HG02759 (cell line): ENCODE data around the gene ALG10B.

Source experiments
- ATAC-seq: cut with Tn5 transposase; IDR thresholded peaks from one replicate; pipeline ENCODE4 v1.9.1; 2021; ENCODE audit warnings: mild to moderate bottlenecking, moderate library complexity; ENCODE audit not compliant: unreplicated experiment

ALG10B gene

DNA sequence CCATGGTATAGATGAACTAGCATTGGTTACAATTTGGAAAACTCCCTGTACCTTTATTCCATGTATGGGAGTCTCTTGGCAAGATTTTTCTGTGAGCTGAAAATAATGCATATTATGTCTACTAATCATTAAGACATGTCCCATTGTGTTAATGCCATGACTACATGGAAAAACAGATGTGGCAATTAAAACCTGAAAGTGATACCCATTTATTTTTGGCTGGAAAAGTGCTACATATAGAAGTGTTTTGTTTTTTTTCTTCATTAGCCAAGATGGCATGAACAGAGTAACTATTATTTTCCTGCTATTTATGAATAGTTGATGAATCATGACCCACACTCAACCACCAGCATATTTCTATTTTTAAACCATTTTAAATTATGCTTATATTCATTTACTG lies 58.2 kb downstream of the ALG10B start:
- no peak for ATAC-seq
